ENCODE measurements around the gene SLBP.

GRCh38 chr4:1731180-1731579, 19.1 kb upstream of the SLBP start:
- TF ChIP-seq CTCF (conservative IDR thresholded peaks at IDR 0.05; ENCODE audit: low read depth, low read length) (no peak), EZH2 (IDR thresholded peaks at IDR 0.05; ENCODE audit: low read length, unreplicated experiment) (no peak)
